ENCODE measurements around the gene CNBP.
"Not testable (repeated sequence)": the region's sequence is repeated elsewhere in the genome, so short reads cannot be mapped to it uniquely, and the experiment has no call there.

DNA sequence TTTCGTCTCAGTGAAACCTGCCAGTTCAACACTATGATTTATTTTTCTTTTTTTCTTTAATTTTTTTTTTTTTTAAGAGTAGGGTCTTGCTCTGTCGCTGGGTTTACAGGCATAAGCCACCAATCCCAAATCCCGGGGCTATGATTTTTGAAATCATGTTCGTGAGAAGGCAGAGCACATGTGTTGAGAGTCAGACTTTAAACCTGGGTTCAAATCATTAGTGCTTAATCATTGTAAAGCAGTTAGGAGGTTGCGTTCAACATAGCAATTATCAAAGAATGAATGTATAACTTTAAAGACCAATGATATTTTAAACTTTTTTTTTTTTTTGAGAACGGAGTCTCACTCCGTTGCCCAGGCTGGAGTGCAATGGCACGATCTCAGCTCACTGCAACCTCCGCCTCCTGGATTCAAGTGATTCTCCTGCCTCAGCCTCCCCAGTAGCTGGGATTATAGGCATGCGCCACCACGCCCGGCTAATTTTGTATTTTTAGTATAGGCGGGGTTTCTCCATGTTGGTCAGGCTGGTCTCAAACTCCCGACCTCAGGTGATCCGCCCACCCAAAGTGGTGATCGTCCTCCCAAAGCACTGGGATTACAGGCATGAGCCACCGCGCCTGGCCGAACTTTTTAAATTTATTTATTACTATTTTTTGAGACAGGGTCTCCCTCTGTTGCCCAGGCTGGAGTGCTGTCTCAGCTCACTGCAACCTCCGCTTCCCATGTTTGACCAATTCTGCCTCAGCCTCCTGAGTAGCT lies 1.3 kb upstream of the CNBP start:
- TF ChIP-seq, protein P1, sequence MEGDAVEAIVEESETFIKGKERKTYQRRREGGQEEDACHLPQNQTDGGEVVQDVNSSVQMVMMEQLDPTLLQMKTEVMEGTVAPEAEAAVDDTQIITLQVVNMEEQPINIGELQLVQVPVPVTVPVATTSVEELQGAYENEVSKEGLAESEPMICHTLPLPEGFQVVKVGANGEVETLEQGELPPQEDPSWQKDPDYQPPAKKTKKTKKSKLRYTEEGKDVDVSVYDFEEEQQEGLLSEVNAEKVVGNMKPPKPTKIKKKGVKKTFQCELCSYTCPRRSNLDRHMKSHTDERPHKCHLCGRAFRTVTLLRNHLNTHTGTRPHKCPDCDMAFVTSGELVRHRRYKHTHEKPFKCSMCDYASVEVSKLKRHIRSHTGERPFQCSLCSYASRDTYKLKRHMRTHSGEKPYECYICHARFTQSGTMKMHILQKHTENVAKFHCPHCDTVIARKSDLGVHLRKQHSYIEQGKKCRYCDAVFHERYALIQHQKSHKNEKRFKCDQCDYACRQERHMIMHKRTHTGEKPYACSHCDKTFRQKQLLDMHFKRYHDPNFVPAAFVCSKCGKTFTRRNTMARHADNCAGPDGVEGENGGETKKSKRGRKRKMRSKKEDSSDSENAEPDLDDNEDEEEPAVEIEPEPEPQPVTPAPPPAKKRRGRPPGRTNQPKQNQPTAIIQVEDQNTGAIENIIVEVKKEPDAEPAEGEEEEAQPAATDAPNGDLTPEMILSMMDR (optimal IDR thresholded peaks at IDR 0.05 in 1 of 3, IDR thresholded peaks at IDR 0.05 in 1 of 3, conservative IDR thresholded peaks at IDR 0.05 in 1 of 3; ENCODE audit: extremely low read depth in 1 of 3, insufficient read depth in 2 of 3, low read length in 3 of 3): not testable (repeated sequence)
- not testable (repeated sequence) for TF ChIP-seq EZH2 (IDR thresholded peaks at IDR 0.05; ENCODE audit: low read length)

All from keratinocyte (primary cell).